Measurements from ENCODE around the gene PREX1. TPM values are rescaled to one million over a fixed set of nuclear protein-coding genes. Genes with fewer than 3 reads are reported as not detected.

PREX1 gene
- total RNA-seq, 2 experiments from 2014 or later, result 36.5 to 39.2 TPM

GRCh38 chr20:48640871-48641270 is 186.9 kb downstream of the PREX1 start:
- Mint-ChIP-seq H3K4me3 (no peak overlapping the region), H3K36me3 (ENCODE audit: low read depth) (peaks cover 12% of the 10 kb centered on the region), H3K27me3 (no peaks in the 10 kb centered on the region), H3K27ac (no peak overlapping the region), H3K9me3 (ENCODE audit: low read depth) (no peaks in the 10 kb centered on the region), H3K4me1 (no peaks in the 10 kb centered on the region)
- POLR2A ChIA-PET, result no interaction called here
- CTCF ChIA-PET, result no interaction called here
- DNase-seq (no peak), ATAC-seq (no peak)
- intact Hi-C loops (cut with DNase I, micrococcal nuclease), result no loop called here

GRCh38 chr20:48639899-48640298 is 187.9 kb downstream of the PREX1 start:
- ChIA-PET CTCF (interaction anchor here (0.6 to 0.7 kb wide), 2 partner anchors 382 to 1256 kb away, joined by 3 to 4 read pairs; no protein-coding TSS in a partner anchor), POLR2A (no interaction called here)
- Mint-ChIP-seq H3K36me3 (ENCODE audit: low read depth) (peaks cover 8% of the 10 kb centered on the region), H3K4me3 (no peak overlapping the region), H3K27ac (no peak overlapping the region), H3K27me3 (no peaks in the 10 kb centered on the region), H3K9me3 (ENCODE audit: low read depth) (no peaks in the 10 kb centered on the region), H3K4me1 (peaks cover 2% of the 10 kb centered on the region)
- no peak for DNase-seq
- no peak for ATAC-seq
- intact Hi-C loops (cut with DNase I, micrococcal nuclease), result no loop called here

- peak; percentile 29 for ATAC-seq
- Mint-ChIP-seq H3K27me3 (no peaks in the 10 kb centered on the region), H3K9me3 (ENCODE audit: low read depth) (no peaks in the 10 kb centered on the region), H3K27ac (no peak overlapping the region), H3K36me3 (ENCODE audit: low read depth) (peaks cover 9% of the 10 kb centered on the region), H3K4me3 (no peak overlapping the region), H3K4me1 (peaks cover 2% of the 10 kb centered on the region)
- no peak for DNase-seq
- intact Hi-C loops (cut with DNase I, micrococcal nuclease), result no loop called here
- CTCF ChIA-PET, result interaction anchor here (0.7 kb wide), 1 partner anchor 63 kb away, joined by 3 read pairs; no protein-coding TSS in a partner anchor
- POLR2A ChIA-PET, result no interaction called here
Measured at GRCh38 chr20:48638546-48638945, 189.3 kb downstream of the PREX1 start.

GRCh38 chr20:48637461-48637860 is 190.3 kb downstream of the PREX1 start:
- H3K27me3 Mint-ChIP-seq, result no peaks in the 10 kb centered on the region
- H3K9me3 Mint-ChIP-seq (ENCODE audit: low read depth), result no peaks in the 10 kb centered on the region
- ATAC-seq (no peak), DNase-seq (no peak)
- H3K4me1 Mint-ChIP-seq, result peaks cover 2% of the 10 kb centered on the region
- CTCF ChIA-PET, result interaction anchor here (0.5 to 0.9 kb wide), 2 partner anchors 267 to 495 kb away, joined by 3 to 4 read pairs; no protein-coding TSS in a partner anchor
- POLR2A ChIA-PET, result no interaction called here
- intact Hi-C loops (cut with DNase I, micrococcal nuclease), result loop anchor here in 1 of 2 experiments (2.0 kb wide), 1 partner anchor 267 kb away; no protein-coding TSS in a partner anchor
- H3K27ac Mint-ChIP-seq, result no peak overlapping the region
- peaks cover 9% of the 10 kb centered on the region for H3K36me3 Mint-ChIP-seq (ENCODE audit: low read depth)
- no peak overlapping the region for H3K4me3 Mint-ChIP-seq

- Mint-ChIP-seq H3K4me3 (no peak overlapping the region), H3K4me1 (peaks cover 2% of the 10 kb centered on the region), H3K36me3 (ENCODE audit: low read depth) (peaks cover 9% of the 10 kb centered on the region), H3K27ac (no peak overlapping the region), H3K9me3 (ENCODE audit: low read depth) (no peaks in the 10 kb centered on the region), H3K27me3 (no peaks in the 10 kb centered on the region)
- CTCF ChIA-PET, result interaction anchor here (0.6 to 2.9 kb wide), 4 partner anchors 270 to 942 kb away, joined by 3 to 8 read pairs (median 3); no protein-coding TSS in a partner anchor
- DNase-seq (no peak), ATAC-seq (no peak)
- intact Hi-C loops (cut with DNase I, micrococcal nuclease), result loop anchor here in 1 of 2 experiments (2.0 kb wide), 1 partner anchor 268 kb away; no protein-coding TSS in a partner anchor
- POLR2A ChIA-PET, result no interaction called here
Measured at GRCh38 chr20:48636301-48636700, 191.5 kb downstream of the PREX1 start.

- ATAC-seq (peak; percentile 84), DNase-seq (peak; percentile 86)
- Mint-ChIP-seq H3K36me3 (ENCODE audit: low read depth) (peaks cover 9% of the 10 kb centered on the region), H3K27me3 (no peaks in the 10 kb centered on the region), H3K4me3 (no peak overlapping the region), H3K9me3 (ENCODE audit: low read depth) (no peaks in the 10 kb centered on the region), H3K27ac (peak overlapping the region; percentile 20), H3K4me1 (peaks cover 2% of the 10 kb centered on the region)
- ChIA-PET CTCF (interaction anchor here (0.6 to 2.9 kb wide), 9 partner anchors 9 to 941 kb away, joined by 3 to 8 read pairs (median 4); no protein-coding TSS in a partner anchor), POLR2A (no interaction called here)
- intact Hi-C loops (cut with DNase I, micrococcal nuclease), result loop anchor here (1.0 to 2.0 kb wide), 2 partner anchors 269 kb away; no protein-coding TSS in a partner anchor
Measured at GRCh38 chr20:48635791-48636267, 192.0 kb downstream of the PREX1 start.

- ATAC-seq (peak; percentile 15), DNase-seq (no peak)
- Mint-ChIP-seq H3K27ac (peak overlapping the region; percentile 17), H3K36me3 (ENCODE audit: low read depth) (peaks cover 8% of the 10 kb centered on the region), H3K27me3 (no peaks in the 10 kb centered on the region), H3K9me3 (ENCODE audit: low read depth) (no peaks in the 10 kb centered on the region), H3K4me1 (peaks cover 2% of the 10 kb centered on the region), H3K4me3 (no peak overlapping the region)
- intact Hi-C loops (cut with DNase I, micrococcal nuclease), result loop anchor here in 1 of 2 experiments (1.0 kb wide), 1 partner anchor 270 kb away; no protein-coding TSS in a partner anchor
- ChIA-PET CTCF (interaction anchor here (0.6 to 2.9 kb wide), 7 partner anchors 9 to 297 kb away, joined by 3 to 8 read pairs (median 5); no protein-coding TSS in a partner anchor), POLR2A (no interaction called here)
Measured at GRCh38 chr20:48635361-48635760, 192.4 kb downstream of the PREX1 start.

- Mint-ChIP-seq H3K27me3 (no peaks in the 10 kb centered on the region), H3K4me1 (peaks cover 2% of the 10 kb centered on the region), H3K27ac (no peak overlapping the region), H3K4me3 (no peak overlapping the region), H3K36me3 (ENCODE audit: low read depth) (peaks cover 8% of the 10 kb centered on the region), H3K9me3 (ENCODE audit: low read depth) (no peaks in the 10 kb centered on the region)
- DNase-seq (no peak), ATAC-seq (no peak)
- intact Hi-C loops (cut with DNase I, micrococcal nuclease), result loop anchor here in 1 of 2 experiments (1.0 kb wide), 1 partner anchor 271 kb away; no protein-coding TSS in a partner anchor
- ChIA-PET CTCF (interaction anchor here (1.4 to 2.9 kb wide), 5 partner anchors 14 to 298 kb away, joined by 3 to 8 read pairs (median 6); no protein-coding TSS in a partner anchor), POLR2A (no interaction called here)
Measured at GRCh38 chr20:48634641-48635040, 193.2 kb downstream of the PREX1 start.

- Mint-ChIP-seq H3K4me1 (peaks cover 2% of the 10 kb centered on the region), H3K27ac (peak overlapping the region; percentile 8), H3K4me3 (no peak overlapping the region), H3K27me3 (no peaks in the 10 kb centered on the region), H3K9me3 (ENCODE audit: low read depth) (no peaks in the 10 kb centered on the region), H3K36me3 (ENCODE audit: low read depth) (peaks cover 8% of the 10 kb centered on the region)
- ChIA-PET CTCF (interaction anchor here (2.1 to 2.9 kb wide), 2 partner anchors 272 to 275 kb away, joined by 6 to 8 read pairs; no protein-coding TSS in a partner anchor), POLR2A (no interaction called here)
- DNase-seq (no peak), ATAC-seq (no peak)
- intact Hi-C loops (cut with DNase I, micrococcal nuclease), result no loop called here
Measured at GRCh38 chr20:48633620-48634257, 194.1 kb downstream of the PREX1 start.

GRCh38 chr20:48632825-48633619 is 194.8 kb downstream of the PREX1 start:
- POLR2A ChIA-PET, result no interaction called here
- ATAC-seq, result no peak
- no peak for DNase-seq
- H3K9me3 Mint-ChIP-seq (ENCODE audit: low read depth), result no peaks in the 10 kb centered on the region
- H3K36me3 Mint-ChIP-seq (ENCODE audit: low read depth), result peaks cover 8% of the 10 kb centered on the region
- no peak overlapping the region for H3K4me3 Mint-ChIP-seq
- intact Hi-C loops (cut with DNase I, micrococcal nuclease), result no loop called here
- no peaks in the 10 kb centered on the region for H3K27me3 Mint-ChIP-seq
- CTCF ChIA-PET, result interaction anchor here (0.6 kb wide), 1 partner anchor 194 kb away, joined by 3 read pairs; no protein-coding TSS in a partner anchor
- peak overlapping the region; percentile 41 for H3K27ac Mint-ChIP-seq
- H3K4me1 Mint-ChIP-seq, result peaks cover 2% of the 10 kb centered on the region
